ENCODE measurements around the gene RAB6B.

DNA sequence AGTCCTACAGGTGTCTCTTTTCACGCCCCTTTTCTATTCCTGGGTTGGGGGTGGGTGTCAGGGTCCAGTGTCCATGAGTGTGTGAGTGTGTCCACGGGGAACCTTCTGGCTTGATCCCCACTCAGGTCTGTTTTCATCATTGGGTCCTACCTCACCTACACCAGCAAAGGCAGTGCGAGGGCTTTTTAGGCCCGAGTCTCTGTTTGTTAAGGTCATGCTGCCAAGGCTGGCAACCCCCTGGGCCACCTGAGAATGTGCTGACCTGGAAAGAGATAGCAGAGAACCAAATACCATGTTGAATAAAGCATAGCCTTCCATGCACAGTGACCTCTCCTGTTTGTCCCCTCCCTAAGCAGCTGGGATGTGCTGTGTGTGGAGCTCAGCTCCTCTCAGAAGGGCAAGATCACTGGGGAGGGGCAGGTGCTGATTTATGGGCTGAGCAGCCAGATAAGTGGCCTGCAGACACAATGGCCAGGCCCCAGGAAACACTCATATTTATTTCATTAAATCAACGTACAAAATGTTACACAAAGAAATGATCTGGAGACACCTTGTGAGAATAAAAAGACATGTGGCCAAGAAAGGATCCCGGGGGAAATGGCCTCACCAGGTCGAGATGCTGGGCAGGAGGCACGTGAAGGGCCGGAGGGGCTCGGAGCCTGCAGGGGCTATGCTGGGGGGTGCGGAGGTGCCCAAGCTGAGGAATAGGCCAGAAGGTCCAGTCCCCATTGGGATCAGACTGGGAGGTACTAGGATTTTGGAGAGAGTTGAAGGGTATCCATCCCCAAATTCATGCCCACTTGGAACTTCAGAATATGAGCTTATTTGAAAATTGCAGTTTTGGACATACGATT is 36.1 kb downstream of the RAB6B start:
- TF ChIP-seq CREM (CRISPR knock-in tag; IDR thresholded peaks at IDR 0.05) (no peak), NFATC4 (CRISPR knock-in tag; IDR thresholded peaks at IDR 0.05) (no peak), GRHL2 (CRISPR knock-in tag; IDR thresholded peaks at IDR 0.05; ENCODE audit: insufficient replicate concordance, severe bottlenecking) (no peak), NR3C1 (CRISPR knock-in tag; conservative IDR thresholded peaks at IDR 0.05; ENCODE audit: low read depth) (no peak), ZNF416 (CRISPR knock-in tag; IDR thresholded peaks at IDR 0.05) (no peak), GABPB1 (CRISPR knock-in tag; IDR thresholded peaks at IDR 0.05) (no peak)
- TF ChIP-seq, protein P1, sequence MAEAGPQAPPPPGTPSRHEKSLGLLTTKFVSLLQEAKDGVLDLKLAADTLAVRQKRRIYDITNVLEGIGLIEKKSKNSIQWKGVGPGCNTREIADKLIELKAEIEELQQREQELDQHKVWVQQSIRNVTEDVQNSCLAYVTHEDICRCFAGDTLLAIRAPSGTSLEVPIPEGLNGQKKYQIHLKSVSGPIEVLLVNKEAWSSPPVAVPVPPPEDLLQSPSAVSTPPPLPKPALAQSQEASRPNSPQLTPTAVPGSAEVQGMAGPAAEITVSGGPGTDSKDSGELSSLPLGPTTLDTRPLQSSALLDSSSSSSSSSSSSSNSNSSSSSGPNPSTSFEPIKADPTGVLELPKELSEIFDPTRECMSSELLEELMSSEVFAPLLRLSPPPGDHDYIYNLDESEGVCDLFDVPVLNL (CRISPR knock-in tag; IDR thresholded peaks at IDR 0.05; ENCODE audit: borderline replicate concordance, low read depth): no peak
- TF ChIP-seq, protein P2, sequence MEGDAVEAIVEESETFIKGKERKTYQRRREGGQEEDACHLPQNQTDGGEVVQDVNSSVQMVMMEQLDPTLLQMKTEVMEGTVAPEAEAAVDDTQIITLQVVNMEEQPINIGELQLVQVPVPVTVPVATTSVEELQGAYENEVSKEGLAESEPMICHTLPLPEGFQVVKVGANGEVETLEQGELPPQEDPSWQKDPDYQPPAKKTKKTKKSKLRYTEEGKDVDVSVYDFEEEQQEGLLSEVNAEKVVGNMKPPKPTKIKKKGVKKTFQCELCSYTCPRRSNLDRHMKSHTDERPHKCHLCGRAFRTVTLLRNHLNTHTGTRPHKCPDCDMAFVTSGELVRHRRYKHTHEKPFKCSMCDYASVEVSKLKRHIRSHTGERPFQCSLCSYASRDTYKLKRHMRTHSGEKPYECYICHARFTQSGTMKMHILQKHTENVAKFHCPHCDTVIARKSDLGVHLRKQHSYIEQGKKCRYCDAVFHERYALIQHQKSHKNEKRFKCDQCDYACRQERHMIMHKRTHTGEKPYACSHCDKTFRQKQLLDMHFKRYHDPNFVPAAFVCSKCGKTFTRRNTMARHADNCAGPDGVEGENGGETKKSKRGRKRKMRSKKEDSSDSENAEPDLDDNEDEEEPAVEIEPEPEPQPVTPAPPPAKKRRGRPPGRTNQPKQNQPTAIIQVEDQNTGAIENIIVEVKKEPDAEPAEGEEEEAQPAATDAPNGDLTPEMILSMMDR (IDR thresholded peaks at IDR 0.05): no peak
- TF ChIP-seq, protein P3, sequence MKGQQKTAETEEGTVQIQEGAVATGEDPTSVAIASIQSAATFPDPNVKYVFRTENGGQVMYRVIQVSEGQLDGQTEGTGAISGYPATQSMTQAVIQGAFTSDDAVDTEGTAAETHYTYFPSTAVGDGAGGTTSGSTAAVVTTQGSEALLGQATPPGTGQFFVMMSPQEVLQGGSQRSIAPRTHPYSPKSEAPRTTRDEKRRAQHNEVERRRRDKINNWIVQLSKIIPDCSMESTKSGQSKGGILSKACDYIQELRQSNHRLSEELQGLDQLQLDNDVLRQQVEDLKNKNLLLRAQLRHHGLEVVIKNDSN (CRISPR knock-in tag; IDR thresholded peaks at IDR 0.05): no peak
- TF ChIP-seq, protein P4, sequence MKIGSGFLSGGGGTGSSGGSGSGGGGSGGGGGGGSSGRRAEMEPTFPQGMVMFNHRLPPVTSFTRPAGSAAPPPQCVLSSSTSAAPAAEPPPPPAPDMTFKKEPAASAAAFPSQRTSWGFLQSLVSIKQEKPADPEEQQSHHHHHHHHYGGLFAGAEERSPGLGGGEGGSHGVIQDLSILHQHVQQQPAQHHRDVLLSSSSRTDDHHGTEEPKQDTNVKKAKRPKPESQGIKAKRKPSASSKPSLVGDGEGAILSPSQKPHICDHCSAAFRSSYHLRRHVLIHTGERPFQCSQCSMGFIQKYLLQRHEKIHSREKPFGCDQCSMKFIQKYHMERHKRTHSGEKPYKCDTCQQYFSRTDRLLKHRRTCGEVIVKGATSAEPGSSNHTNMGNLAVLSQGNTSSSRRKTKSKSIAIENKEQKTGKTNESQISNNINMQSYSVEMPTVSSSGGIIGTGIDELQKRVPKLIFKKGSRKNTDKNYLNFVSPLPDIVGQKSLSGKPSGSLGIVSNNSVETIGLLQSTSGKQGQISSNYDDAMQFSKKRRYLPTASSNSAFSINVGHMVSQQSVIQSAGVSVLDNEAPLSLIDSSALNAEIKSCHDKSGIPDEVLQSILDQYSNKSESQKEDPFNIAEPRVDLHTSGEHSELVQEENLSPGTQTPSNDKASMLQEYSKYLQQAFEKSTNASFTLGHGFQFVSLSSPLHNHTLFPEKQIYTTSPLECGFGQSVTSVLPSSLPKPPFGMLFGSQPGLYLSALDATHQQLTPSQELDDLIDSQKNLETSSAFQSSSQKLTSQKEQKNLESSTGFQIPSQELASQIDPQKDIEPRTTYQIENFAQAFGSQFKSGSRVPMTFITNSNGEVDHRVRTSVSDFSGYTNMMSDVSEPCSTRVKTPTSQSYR (CRISPR knock-in tag; IDR thresholded peaks at IDR 0.05): no peak
